Transverse colon (tissue), 3 donors: ENCODE measurements around the gene RIN3.

Experiments used
- CTCF ChIP-seq, 5 experiments: fragments of 200-600 bp in 3 of 5; fragments of 450-650 bp in 2 of 5; sonication (generic) in 3 of 5; IDR thresholded peaks; 1 replicate in 2 of 5; 2 replicates in 3 of 5; pipeline ENCODE4 v1.5.1; 2016 to 2017; ENCODE audit warnings: antibody characterized with exemption in 5 of 5, inconsistent platforms in 3 of 5, mild to moderate bottlenecking in 2 of 5, moderate library complexity in 1 of 5
- EP300 ChIP-seq: sonication (generic); formaldehyde crosslinking; IDR thresholded peaks from one replicate; pipeline ENCODE4 v1.6.1; 2017; ENCODE audit warnings: antibody characterized with exemption, low read depth

- TF ChIP-seq EP300, result no peak
- no peak for TF ChIP-seq CTCF (IDR thresholded peaks at IDR 0.05)
Observed at GRCh38 chr14:92677955-92678354, 164.4 kb downstream of the RIN3 start.
